ENCODE results near the gene OR52E8. TPM values are rescaled to one million over a fixed set of nuclear protein-coding genes. Genes with fewer than 3 reads are reported as not detected.
A peak's percentile ranks its signal among the peaks of the same experiment; 100 is the strongest.

The OR52E8 gene
- total and polyA plus RNA-seq, 10 of the 15 experiments (the other 5 are each of a cell fraction or from before 2014, with no cell fraction given) = not detected

DNA sequence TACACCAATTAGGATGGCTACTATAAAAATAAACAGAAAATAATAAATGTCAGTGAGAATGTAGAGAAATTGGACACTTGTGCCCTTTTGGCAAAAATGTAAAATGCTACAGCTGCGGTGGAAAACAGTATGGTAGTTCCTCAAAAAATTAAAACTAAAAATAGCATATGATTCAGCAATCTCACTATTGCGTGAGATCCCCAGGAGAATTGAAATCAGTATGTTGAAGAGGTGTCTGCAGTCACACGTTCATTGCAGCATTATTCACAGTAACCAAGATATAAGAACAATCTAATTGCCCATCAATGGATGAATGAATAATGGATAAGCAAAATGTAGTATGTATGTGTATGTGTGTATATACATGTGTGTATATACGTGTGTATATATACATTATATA lies 42.0 kb downstream of the OR52E8 start:
- CTCF ChIA-PET = interaction anchor here (1.0 kb wide), 1 partner anchor 131 kb away, joined by 3 read pairs; no protein-coding TSS in a partner anchor
- WGBS (ENCODE audit: insufficient coverage, insufficient replicate concordance, low lambda C conversion rate, missing lambda C conversion rate) = 39% methylated on average over 4 of the region's 4 CpGs
- RAD21 ChIA-PET (ENCODE audit: unreplicated experiment) = no interaction called here
- H2AFZ ChIP-seq (ENCODE audit: control insufficient read depth, low read depth, low read length) = no peak overlapping the region
- intact Hi-C loops (cut with micrococcal nuclease; ENCODE audit: unreplicated experiment) (loop anchor here (5.0 kb wide), 1 partner anchor 113 kb away; no protein-coding TSS in a partner anchor), in situ Hi-C loops (cut with MboI) (no loop called here)
- FAIRE-seq (no peak), DNase-seq (ENCODE audit: low read depth, low spot score) (no peak), ATAC-seq (peak; percentile 73)
- H3K4me3 ChIP-seq = no peak overlapping the region
- H3K79me2 ChIP-seq (ENCODE audit: control insufficient read depth, insufficient read depth, low read length) = no peaks in the 10 kb centered on the region
- TF ChIP-seq MEF2B (IDR thresholded peaks at IDR 0.05; ENCODE audit: partially characterized antibody, poor library complexity, severe bottlenecking) (peak; percentile 84), SREBF2 (IDR thresholded peaks at IDR 0.05; ENCODE audit: low read length) (no peak), IKZF2 (IDR thresholded peaks at IDR 0.05) (peak in 1 of 2 experiments; percentile 27; a peak in 1 of 4 replicates), ATF7 (IDR thresholded peaks at IDR 0.05; ENCODE audit: low read depth) (peak; percentile 57; the same call in 1 of the 2 replicates), IKZF1 (conservative IDR thresholded peaks at IDR 0.05) (0 out of 2 replicates have a peak, but pooled peaks have one; percentile 20), MEF2A (IDR thresholded peaks at IDR 0.05; ENCODE audit: insufficient read depth, low read depth, low read length) (peak; percentile 59; the same call in 1 of the 2 replicates), MTA2 (IDR thresholded peaks at IDR 0.05; ENCODE audit: low read depth) (peak; percentile 37; the same call in 1 of the 2 replicates), JUNB (IDR thresholded peaks at IDR 0.05) (0 out of 2 replicates have a peak, but pooled peaks have one; percentile 12), CEBPB (IDR thresholded peaks at IDR 0.05; ENCODE audit: borderline replicate concordance in 1 of 2, low read depth in 2 of 2, low read length in 2 of 2) (no peak), SPI1 (IDR thresholded peaks at IDR 0.05; ENCODE audit: borderline replicate concordance, insufficient read depth, low read depth, low read length) (peak; percentile 6; the same call in 1 of the 2 replicates)
- TF ChIP-seq, protein P1, sequence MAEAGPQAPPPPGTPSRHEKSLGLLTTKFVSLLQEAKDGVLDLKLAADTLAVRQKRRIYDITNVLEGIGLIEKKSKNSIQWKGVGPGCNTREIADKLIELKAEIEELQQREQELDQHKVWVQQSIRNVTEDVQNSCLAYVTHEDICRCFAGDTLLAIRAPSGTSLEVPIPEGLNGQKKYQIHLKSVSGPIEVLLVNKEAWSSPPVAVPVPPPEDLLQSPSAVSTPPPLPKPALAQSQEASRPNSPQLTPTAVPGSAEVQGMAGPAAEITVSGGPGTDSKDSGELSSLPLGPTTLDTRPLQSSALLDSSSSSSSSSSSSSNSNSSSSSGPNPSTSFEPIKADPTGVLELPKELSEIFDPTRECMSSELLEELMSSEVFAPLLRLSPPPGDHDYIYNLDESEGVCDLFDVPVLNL (IDR thresholded peaks at IDR 0.05; ENCODE audit: low read depth, low read length) = no peak
- no peaks in the 10 kb centered on the region for H3K27me3 ChIP-seq (replicated peaks in 1 of 2; ENCODE audit: control insufficient read depth in 2 of 2, insufficient read depth in 2 of 2, low read length in 1 of 2)
- SMC1A ChIA-PET (ENCODE audit: uncharacterized antibody, unreplicated experiment) = no interaction called here
- no TSS peak for BruUV-seq (replicated peaks)
- POLR2A ChIA-PET = no interaction called here
- H3K4me1 ChIP-seq (ENCODE audit: control insufficient read depth, insufficient read depth, low read length) = no peaks in the 10 kb centered on the region
- no peak overlapping the region for H3K4me2 ChIP-seq (ENCODE audit: control insufficient read depth, insufficient read depth)
- H3K36me3 ChIP-seq (ENCODE audit: control insufficient read depth in 2 of 2, insufficient read depth in 2 of 2, low read length in 1 of 2) = no peaks in the 10 kb centered on the region
- H3K27ac ChIP-seq (ENCODE audit: control insufficient read depth, insufficient read depth) = no peak overlapping the region
- H4K20me1 ChIP-seq (ENCODE audit: control insufficient read depth, insufficient read depth) = no peaks in the 10 kb centered on the region
- no peak overlapping the region for H3K9ac ChIP-seq (ENCODE audit: control insufficient read depth, insufficient read depth, low read length)
- H3K9me3 ChIP-seq (replicated peaks; ENCODE audit: control insufficient read depth, insufficient read depth, low read length) = no peaks in the 10 kb centered on the region

All from GM12878 (cell line).